Mucosa of descending colon (tissue), 3 donors: ENCODE measurements around the gene OSBPL2. TPM values are rescaled to one million over a fixed set of nuclear protein-coding genes. Genes with fewer than 3 reads are reported as not detected.

Source experiments
- ATAC-seq: fragments of 200-7000 bp; cut with Tn5 transposase; one replicate; pipeline ENCODE4 v1.9.1; 2020; ENCODE audit warnings: mild to moderate bottlenecking, moderate library complexity
- DNase-seq, 3 donors: peaks; one replicate each; pipeline ENCODE4 v3.0.0-alpha.2; 2020
- H3K36me3 ChIP-seq: fragments of 200-600 bp; one replicate; pipeline ENCODE4 v1.8.0; 2021; ENCODE audit warnings: low read depth, mild to moderate bottlenecking
- H3K4me1 ChIP-seq: fragments of 200-600 bp; one replicate; pipeline ENCODE4 v1.8.0; 2021; ENCODE audit warnings: low read depth, mild to moderate bottlenecking
- H3K4me3 ChIP-seq: fragments of 200-600 bp; one replicate; pipeline ENCODE4 v1.8.0; 2021; ENCODE audit warnings: mild to moderate bottlenecking
- H3K9me3 ChIP-seq: fragments of 200-600 bp; one replicate; pipeline ENCODE4 v1.8.0; 2021; ENCODE audit warnings: mild to moderate bottlenecking
- intact Hi-C, 2 donors: fragments of 100-400 bp; cut with DNase I in 1 of 2; cut with micrococcal nuclease in 1 of 2; formaldehyde crosslinking; loops; one replicate each; pipeline versions ENCODE4 v1.11.0 to v1.11.1; 2022; cut with DNase I, micrococcal nuclease
- total RNA-seq, 3 donors: library from RNA; stranded (reverse); fragmentation: NEBNext Ultra II Directional in 2 of 3; extraction: Animal tissue kit (Norgen Biotek cat#: 25700) in 2 of 3; gene quantifications; one replicate each; pipeline versions ENCODE4 v1.2.1 to v1.2.4, GENCODE V29; 2021 to 2023
- TF ChIP-seq, protein P1 (sequence below): fragments of 200-600 bp; IDR thresholded peaks from one replicate; pipeline ENCODE4 v1.8.0; 2022; ENCODE audit warnings: antibody characterized with exemption, mild to moderate bottlenecking
- donor health status: DM: no; HTN: no; CAD: no; lungs with moderate emphysema.
- donor health status: DM: no; HTN: no; CAD: no.
- donor health status: DM: no; HTN: yes; CAD: no.

The OSBPL2 gene
- total RNA-seq, 3 donors from 2014 or later, result 87.0 to 111 (median 91.6) TPM

DNA sequence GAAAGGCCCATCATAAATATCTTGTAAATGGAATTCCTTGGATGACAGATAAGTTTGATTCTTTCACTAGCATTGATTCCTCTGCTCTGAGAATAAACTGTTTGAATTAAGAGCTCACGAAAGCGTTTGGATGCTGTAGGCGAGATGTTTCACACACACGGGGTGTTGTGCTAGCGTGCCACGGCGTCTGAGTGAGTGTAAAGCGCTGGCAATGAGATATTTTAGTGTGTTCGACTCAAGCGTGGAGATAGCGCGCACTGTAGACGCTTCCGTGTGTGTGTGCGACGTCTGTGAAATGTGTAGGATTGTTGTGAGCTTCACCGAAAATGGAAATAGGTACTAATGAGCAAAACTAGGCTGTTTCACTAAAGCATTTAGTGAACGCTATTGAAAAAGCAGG, 35.1 kb downstream of the OSBPL2 start:
- H3K36me3 ChIP-seq, result no peaks in the 10 kb centered on the region
- ATAC-seq (no peak), DNase-seq (no peak)
- intact Hi-C loops, result no loop called here
- TF ChIP-seq, protein P1, sequence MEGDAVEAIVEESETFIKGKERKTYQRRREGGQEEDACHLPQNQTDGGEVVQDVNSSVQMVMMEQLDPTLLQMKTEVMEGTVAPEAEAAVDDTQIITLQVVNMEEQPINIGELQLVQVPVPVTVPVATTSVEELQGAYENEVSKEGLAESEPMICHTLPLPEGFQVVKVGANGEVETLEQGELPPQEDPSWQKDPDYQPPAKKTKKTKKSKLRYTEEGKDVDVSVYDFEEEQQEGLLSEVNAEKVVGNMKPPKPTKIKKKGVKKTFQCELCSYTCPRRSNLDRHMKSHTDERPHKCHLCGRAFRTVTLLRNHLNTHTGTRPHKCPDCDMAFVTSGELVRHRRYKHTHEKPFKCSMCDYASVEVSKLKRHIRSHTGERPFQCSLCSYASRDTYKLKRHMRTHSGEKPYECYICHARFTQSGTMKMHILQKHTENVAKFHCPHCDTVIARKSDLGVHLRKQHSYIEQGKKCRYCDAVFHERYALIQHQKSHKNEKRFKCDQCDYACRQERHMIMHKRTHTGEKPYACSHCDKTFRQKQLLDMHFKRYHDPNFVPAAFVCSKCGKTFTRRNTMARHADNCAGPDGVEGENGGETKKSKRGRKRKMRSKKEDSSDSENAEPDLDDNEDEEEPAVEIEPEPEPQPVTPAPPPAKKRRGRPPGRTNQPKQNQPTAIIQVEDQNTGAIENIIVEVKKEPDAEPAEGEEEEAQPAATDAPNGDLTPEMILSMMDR, result no peak
- no peaks in the 10 kb centered on the region for H3K9me3 ChIP-seq
- no peak overlapping the region for H3K4me3 ChIP-seq
- no peaks in the 10 kb centered on the region for H3K4me1 ChIP-seq

DNA sequence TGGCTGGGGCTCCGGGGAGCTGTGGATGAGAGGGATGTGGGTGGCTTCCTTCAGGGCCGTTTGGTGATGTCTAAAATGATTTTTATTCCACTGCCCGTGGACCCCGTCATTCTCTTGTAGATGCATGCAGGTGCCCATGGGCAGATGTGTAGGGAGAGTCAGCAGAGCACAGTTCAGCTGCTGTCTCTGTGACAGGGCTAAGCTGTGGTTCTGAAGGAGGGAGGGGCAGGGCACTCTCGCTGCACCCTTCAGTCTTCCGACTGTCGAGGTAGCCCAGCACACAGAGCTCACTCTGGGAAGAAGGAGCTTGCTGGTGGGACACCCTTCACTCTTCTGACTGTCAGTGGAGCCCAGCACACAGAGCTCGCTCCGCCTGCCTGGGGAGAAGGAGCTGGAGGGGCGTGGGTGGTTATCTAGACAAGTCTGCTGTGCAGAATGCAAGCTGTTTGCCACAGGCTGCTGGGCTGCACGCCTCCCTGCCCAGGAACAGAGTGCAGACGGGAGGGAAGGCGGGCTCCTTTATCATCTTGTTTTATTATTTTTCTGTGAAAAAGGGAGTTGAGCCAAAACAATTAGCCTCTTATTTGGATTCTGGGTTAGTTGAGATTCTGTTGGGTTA, 36.1 kb downstream of the OSBPL2 start:
- peak; percentile 71 for ATAC-seq
- no peaks in the 10 kb centered on the region for H3K9me3 ChIP-seq
- no peak for DNase-seq
- H3K36me3 ChIP-seq, result peaks cover 3% of the 10 kb centered on the region
- intact Hi-C loops, result no loop called here
- no peak overlapping the region for H3K4me3 ChIP-seq
- TF ChIP-seq, protein P1, result no peak
- H3K4me1 ChIP-seq, result no peaks in the 10 kb centered on the region

DNA sequence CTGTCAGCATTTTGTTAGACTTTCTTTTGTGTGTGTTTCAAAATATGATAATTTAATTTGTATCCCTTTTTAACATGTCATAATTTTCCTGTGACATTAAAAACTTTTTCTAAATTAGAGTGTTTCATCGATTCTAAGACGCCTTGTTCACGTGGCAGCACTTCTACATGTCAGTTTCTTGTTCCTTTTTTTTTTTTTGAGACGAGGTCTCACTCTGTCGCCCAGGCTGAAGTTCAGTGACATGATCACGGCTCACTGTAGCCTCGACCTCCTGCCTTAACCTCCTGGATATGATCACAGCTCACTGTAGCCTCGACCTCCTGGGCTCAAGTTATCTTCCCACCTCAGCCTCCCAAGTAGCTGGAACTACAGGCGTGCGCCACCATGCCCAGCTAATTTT, 36.9 kb downstream of the OSBPL2 start:
- no peak for ATAC-seq
- intact Hi-C loops, result no loop called here
- no peaks in the 10 kb centered on the region for H3K4me1 ChIP-seq
- H3K4me3 ChIP-seq, result no peak overlapping the region
- H3K9me3 ChIP-seq, result no peaks in the 10 kb centered on the region
- H3K36me3 ChIP-seq, result peaks cover 7% of the 10 kb centered on the region
- TF ChIP-seq, protein P1, result no peak
- DNase-seq, result no peak

DNA sequence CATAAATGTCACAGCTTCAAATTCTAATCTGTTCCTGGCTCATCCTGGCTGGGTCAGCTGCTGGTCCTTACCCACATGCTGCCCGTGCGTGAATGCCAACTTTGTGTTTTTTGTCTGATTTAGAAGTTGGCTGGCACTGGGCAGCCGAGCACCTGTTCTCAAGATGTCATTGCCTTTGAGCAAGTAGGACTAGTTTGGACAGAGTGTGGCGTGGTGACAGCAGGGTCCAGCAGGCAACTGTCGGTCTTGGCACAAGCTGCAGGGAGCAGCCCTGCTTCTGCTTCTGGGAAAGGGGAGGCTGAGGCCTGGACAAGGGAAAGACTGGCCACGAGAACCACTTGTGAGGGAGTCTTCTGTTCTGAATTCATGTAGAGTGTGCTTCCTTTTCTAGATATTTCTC, 38.1 kb downstream of the OSBPL2 start:
- ATAC-seq, result no peak
- intact Hi-C loops, result no loop called here
- TF ChIP-seq, protein P1, result no peak
- Histone ChIP-seq H3K4me3 (no peak overlapping the region), H3K4me1 (no peaks in the 10 kb centered on the region), H3K9me3 (no peaks in the 10 kb centered on the region), H3K36me3 (peaks cover 16% of the 10 kb centered on the region)
- DNase-seq, result no peak

DNA sequence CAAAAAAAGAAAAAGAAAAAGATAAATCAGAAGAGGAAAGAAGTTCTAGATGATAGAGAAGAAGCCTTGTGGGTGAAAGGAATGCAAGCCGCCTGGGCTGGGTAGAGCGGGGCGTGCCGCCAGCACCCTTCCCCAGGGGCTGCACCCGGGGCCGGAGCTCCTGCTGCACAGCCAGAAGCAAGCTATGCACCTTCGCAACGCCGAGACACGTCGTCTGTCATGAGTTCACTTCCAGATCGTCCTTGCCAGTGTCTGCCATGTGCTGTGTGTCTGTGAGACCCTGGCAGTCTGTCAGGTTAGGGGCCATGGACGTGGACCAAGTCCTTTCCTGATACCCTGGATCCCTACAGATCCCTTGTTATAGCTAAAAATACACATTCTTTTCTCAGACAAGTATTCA, 38.9 kb downstream of the OSBPL2 start:
- Histone ChIP-seq H3K4me3 (no peak overlapping the region), H3K36me3 (peaks cover 19% of the 10 kb centered on the region), H3K4me1 (no peaks in the 10 kb centered on the region), H3K9me3 (no peaks in the 10 kb centered on the region)
- ATAC-seq, result no peak
- TF ChIP-seq, protein P1, result no peak
- intact Hi-C loops, result no loop called here
- no peak for DNase-seq

DNA sequence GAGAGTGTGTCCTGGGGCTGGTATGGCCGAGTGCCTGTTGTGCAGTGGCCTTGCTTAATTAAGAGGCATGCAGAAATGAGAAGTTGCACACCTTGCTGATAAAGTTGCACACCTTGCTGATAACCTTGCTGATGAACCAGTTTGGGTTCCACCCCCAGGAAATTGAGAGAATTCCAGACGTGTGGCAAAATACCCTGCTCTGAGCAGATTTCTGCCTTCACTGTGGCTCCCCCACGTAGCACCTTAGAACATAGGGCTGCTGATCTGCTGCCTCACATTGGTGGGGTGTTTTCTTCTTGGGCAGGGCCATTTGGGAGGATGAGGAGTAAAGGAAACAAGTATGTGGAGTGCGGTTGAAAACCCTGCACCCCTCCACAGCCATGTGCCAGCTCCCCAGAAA, 42.0 kb downstream of the OSBPL2 start:
- intact Hi-C loops, result no loop called here
- no peak overlapping the region for H3K4me3 ChIP-seq
- no peaks in the 10 kb centered on the region for H3K9me3 ChIP-seq
- H3K4me1 ChIP-seq, result no peaks in the 10 kb centered on the region
- TF ChIP-seq, protein P1, result no peak
- DNase-seq, result no peak
- ATAC-seq, result no peak
- H3K36me3 ChIP-seq, result peaks cover 25% of the 10 kb centered on the region
